Thyroid gland (tissue), 4 donors: ENCODE results near the gene LRMDA.

Experiments used
- POLR2A ChIP-seq, 2 donors: fragments of 450-650 bp; IDR thresholded peaks; one replicate each; pipeline ENCODE4 v1.6.1; 2017; ENCODE audit warnings: antibody characterized with exemption in 2 of 2, mild to moderate bottlenecking in 2 of 2, moderate library complexity in 1 of 2
- TF ChIP-seq, protein P1 (sequence below), 6 experiments: fragments of 200-600 bp in 3 of 6; fragments of 450-650 bp in 3 of 6; sonication (generic) in 3 of 6; IDR thresholded peaks; one replicate each; pipeline ENCODE4 v1.5.1; 2016 to 2019; ENCODE audit warnings: antibody characterized with exemption in 6 of 6, mild to moderate bottlenecking in 2 of 6, inconsistent platforms in 1 of 6, moderate library complexity in 1 of 6

DNA sequence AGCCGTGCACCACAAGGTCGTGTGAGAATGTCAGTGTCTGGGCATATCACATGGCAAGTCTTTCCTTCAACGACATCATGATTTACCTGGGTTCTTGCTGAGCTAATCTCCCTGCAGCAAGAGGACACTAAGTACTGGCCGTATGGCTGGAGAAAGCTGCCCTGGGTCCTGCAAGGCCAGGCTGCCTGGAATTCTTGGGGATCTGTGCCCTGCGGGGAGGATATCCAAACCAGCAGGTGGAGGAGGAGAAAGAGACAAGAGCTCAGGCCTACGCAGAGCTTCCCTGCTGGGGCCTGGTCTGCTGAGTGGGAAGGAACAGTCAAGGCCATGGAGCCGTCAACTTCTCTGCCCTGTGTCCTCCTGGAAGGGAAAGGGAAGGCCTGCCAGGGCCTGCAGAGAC, 552.6 kb downstream of the LRMDA start:
- TF ChIP-seq, protein P1, sequence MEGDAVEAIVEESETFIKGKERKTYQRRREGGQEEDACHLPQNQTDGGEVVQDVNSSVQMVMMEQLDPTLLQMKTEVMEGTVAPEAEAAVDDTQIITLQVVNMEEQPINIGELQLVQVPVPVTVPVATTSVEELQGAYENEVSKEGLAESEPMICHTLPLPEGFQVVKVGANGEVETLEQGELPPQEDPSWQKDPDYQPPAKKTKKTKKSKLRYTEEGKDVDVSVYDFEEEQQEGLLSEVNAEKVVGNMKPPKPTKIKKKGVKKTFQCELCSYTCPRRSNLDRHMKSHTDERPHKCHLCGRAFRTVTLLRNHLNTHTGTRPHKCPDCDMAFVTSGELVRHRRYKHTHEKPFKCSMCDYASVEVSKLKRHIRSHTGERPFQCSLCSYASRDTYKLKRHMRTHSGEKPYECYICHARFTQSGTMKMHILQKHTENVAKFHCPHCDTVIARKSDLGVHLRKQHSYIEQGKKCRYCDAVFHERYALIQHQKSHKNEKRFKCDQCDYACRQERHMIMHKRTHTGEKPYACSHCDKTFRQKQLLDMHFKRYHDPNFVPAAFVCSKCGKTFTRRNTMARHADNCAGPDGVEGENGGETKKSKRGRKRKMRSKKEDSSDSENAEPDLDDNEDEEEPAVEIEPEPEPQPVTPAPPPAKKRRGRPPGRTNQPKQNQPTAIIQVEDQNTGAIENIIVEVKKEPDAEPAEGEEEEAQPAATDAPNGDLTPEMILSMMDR (IDR thresholded peaks at IDR 0.05), result no peak
- TF ChIP-seq POLR2A (IDR thresholded peaks at IDR 0.05), result no peak
